Endodermal cell (in vitro differentiated cells): ENCODE measurements around the gene ERG. TPM values are rescaled to one million over a fixed set of nuclear protein-coding genes. Genes with fewer than 3 reads are reported as not detected.
A peak's percentile ranks its signal among the peaks of the same experiment; 100 is the strongest.

Experiments used
- DNase-seq: peaks from one replicate; pipeline ENCODE4 v3.0.0-alpha.2; 2017
- H3K27ac ChIP-seq: 2 replicates; pipeline ENCODE4 v1.5.1; 2013; ENCODE audit warnings: mild to moderate bottlenecking, low read depth, low read length, moderate library complexity
- H3K27me3 ChIP-seq: 2 replicates; pipeline ENCODE4 v1.6.1; 2013; ENCODE audit warnings: mild to moderate bottlenecking, low read length, moderate library complexity; ENCODE audit not compliant: insufficient read depth, control insufficient read depth, poor library complexity, severe bottlenecking
- H3K36me3 ChIP-seq: 2 replicates; pipeline ENCODE4 v1.7.0; 2013; ENCODE audit warnings: mild to moderate bottlenecking, low read length, moderate library complexity; ENCODE audit not compliant: control insufficient read depth, insufficient read depth
- H3K4me1 ChIP-seq: one replicate; pipeline ENCODE4 v1.7.0; 2013; ENCODE audit warnings: low read length; ENCODE audit not compliant: control insufficient read depth, insufficient read depth
- H3K4me3 ChIP-seq: 2 replicates; pipeline ENCODE4 v1.5.1; 2013; ENCODE audit warnings: mild to moderate bottlenecking, low read length, moderate library complexity
- H3K9ac ChIP-seq: 2 replicates; pipeline ENCODE4 v1.6.1; 2013; ENCODE audit warnings: mild to moderate bottlenecking, low read length, moderate library complexity; ENCODE audit not compliant: poor library complexity, severe bottlenecking; ENCODE audit errors: extremely low read depth
- H3K9me3 ChIP-seq: 2 replicates; pipeline ENCODE4 v1.6.1; 2013; ENCODE audit warnings: mild to moderate bottlenecking, low read length, moderate library complexity; ENCODE audit not compliant: control insufficient read depth
- H3K27ac Mint-ChIP-seq: 2 replicates; pipeline ENCODE4 v1.8.0; 2020; ENCODE audit warnings: mixed read lengths
- H3K27me3 Mint-ChIP-seq: 2 replicates; pipeline ENCODE4 v1.8.0; 2021; ENCODE audit warnings: mild to moderate bottlenecking, mixed read lengths; ENCODE audit not compliant: insufficient read depth
- H3K36me3 Mint-ChIP-seq: 2 replicates; pipeline ENCODE4 v1.8.0; 2020; ENCODE audit warnings: low read depth, mixed read lengths
- H3K4me1 Mint-ChIP-seq: 2 replicates; pipeline ENCODE4 v1.8.0; 2020; ENCODE audit warnings: mixed read lengths
- H3K4me3 Mint-ChIP-seq: 2 replicates; pipeline ENCODE4 v1.8.0; 2020; ENCODE audit warnings: mild to moderate bottlenecking, moderate library complexity, mixed read lengths
- H3K9me3 Mint-ChIP-seq: 2 replicates; pipeline ENCODE4 v1.8.0; 2020; ENCODE audit warnings: mild to moderate bottlenecking, mixed read lengths
- CTCF ChIP-seq: fragments of 200-600 bp; sonication (generic); conservative IDR thresholded peaks from 2 replicates; pipeline ENCODE4 v1.5.0; 2021; ENCODE audit warnings: antibody characterized with exemption, mild to moderate bottlenecking
- WGBS, 2 experiments: methylation state at CpG; one replicate each; pipeline versions ENCODE4 v1.1.5 to v1.1.7; 2013; ENCODE audit warnings: missing lambda C conversion rate in 2 of 2, mixed read lengths in 1 of 2; ENCODE audit not compliant: insufficient coverage in 1 of 2, insufficient read length in 1 of 2; 5-methylcytosine and 5-hydroxymethylcytosine counted together
- total RNA-seq, 2 donors: library from RNA; stranded (reverse); fragmentation: NEBNext Ultra II Directional in 1 of 2; extraction: Animal tissue kit (Norgen Biotek cat#: 25700) in 1 of 2; gene quantifications; 2 replicates in 1 of 2; 3 replicates in 1 of 2; pipeline ENCODE4 v1.2.1, GENCODE V29; 2021

The ERG gene
- total RNA-seq, 2 donors from 2014 or later: not detected

GRCh38 chr21:38376693-38377092 lies 121.6 kb downstream of the ERG start:
- WGBS, 2 experiments: 92 to 97% methylated on average over 10 to 12 of the region's 12 CpGs

GRCh38 chr21:38376235-38376634 lies 122.0 kb downstream of the ERG start:
- peaks cover 27% of the 10 kb centered on the region for H3K9me3 Mint-ChIP-seq
- no peak for TF ChIP-seq CTCF
- H3K4me3 ChIP-seq: no peak overlapping the region
- H3K36me3 Mint-ChIP-seq: no peaks in the 10 kb centered on the region
- H3K4me1 Mint-ChIP-seq: no peaks in the 10 kb centered on the region
- 93 to 98% methylated on average over 6 to 11 of the region's 11 CpGs for WGBS, 2 experiments
- H3K4me3 Mint-ChIP-seq: no peak overlapping the region
- no peak overlapping the region for H3K9ac ChIP-seq
- no peaks in the 10 kb centered on the region for H3K27me3 ChIP-seq
- DNase-seq: no peak
- no peaks in the 10 kb centered on the region for H3K27me3 Mint-ChIP-seq
- no peaks in the 10 kb centered on the region for H3K4me1 ChIP-seq
- H3K9me3 ChIP-seq: peaks cover 27% of the 10 kb centered on the region
- H3K36me3 ChIP-seq: no peaks in the 10 kb centered on the region
- no peak overlapping the region for H3K27ac ChIP-seq
- no peak overlapping the region for H3K27ac Mint-ChIP-seq

More at GRCh38 chr21:38376693-38377092, 121.6 kb downstream of the ERG start:
- Histone ChIP-seq H3K9ac (no peak overlapping the region), H3K4me3 (no peak overlapping the region), H3K27ac (no peak overlapping the region), H3K9me3 (peaks cover 24% of the 10 kb centered on the region), H3K36me3 (no peaks in the 10 kb centered on the region), H3K4me1 (no peaks in the 10 kb centered on the region), H3K27me3 (no peaks in the 10 kb centered on the region)
- Mint-ChIP-seq H3K4me3 (no peak overlapping the region), H3K27ac (no peak overlapping the region), H3K36me3 (no peaks in the 10 kb centered on the region), H3K4me1 (no peaks in the 10 kb centered on the region), H3K9me3 (peaks cover 27% of the 10 kb centered on the region), H3K27me3 (no peaks in the 10 kb centered on the region)
- no peak for DNase-seq
- TF ChIP-seq CTCF: no peak

GRCh38 chr21:38367646-38368045 lies 130.6 kb downstream of the ERG start:
- Mint-ChIP-seq H3K4me1 (no peaks in the 10 kb centered on the region), H3K9me3 (peaks cover 4% of the 10 kb centered on the region), H3K36me3 (no peaks in the 10 kb centered on the region), H3K27ac (no peak overlapping the region), H3K27me3 (no peaks in the 10 kb centered on the region), H3K4me3 (no peak overlapping the region)
- Histone ChIP-seq H3K27ac (no peak overlapping the region), H3K4me1 (no peaks in the 10 kb centered on the region), H3K9me3 (peaks cover 5% of the 10 kb centered on the region), H3K9ac (no peak overlapping the region), H3K27me3 (no peaks in the 10 kb centered on the region), H3K4me3 (no peak overlapping the region), H3K36me3 (no peaks in the 10 kb centered on the region)
- TF ChIP-seq CTCF: no peak
- WGBS, 2 experiments: 85 to 92% methylated on average over 2 to 3 of the region's 4 CpGs
- DNase-seq: peak; percentile 2
